Globus pallidus (tissue), 1 donor: Measurements from ENCODE around the gene G6PD.
A peak's percentile ranks its signal among the peaks of the same experiment; 100 is the strongest.
"Not testable (repeated sequence)": the region's sequence is repeated elsewhere in the genome, so short reads cannot be mapped to it uniquely, and the experiment has no call there.

Experiments used
- DNase-seq: peaks from one replicate; pipeline ENCODE4 v3.0.0-alpha.2; 2015; ENCODE audit warnings: low spot score

The G6PD gene

DNA sequence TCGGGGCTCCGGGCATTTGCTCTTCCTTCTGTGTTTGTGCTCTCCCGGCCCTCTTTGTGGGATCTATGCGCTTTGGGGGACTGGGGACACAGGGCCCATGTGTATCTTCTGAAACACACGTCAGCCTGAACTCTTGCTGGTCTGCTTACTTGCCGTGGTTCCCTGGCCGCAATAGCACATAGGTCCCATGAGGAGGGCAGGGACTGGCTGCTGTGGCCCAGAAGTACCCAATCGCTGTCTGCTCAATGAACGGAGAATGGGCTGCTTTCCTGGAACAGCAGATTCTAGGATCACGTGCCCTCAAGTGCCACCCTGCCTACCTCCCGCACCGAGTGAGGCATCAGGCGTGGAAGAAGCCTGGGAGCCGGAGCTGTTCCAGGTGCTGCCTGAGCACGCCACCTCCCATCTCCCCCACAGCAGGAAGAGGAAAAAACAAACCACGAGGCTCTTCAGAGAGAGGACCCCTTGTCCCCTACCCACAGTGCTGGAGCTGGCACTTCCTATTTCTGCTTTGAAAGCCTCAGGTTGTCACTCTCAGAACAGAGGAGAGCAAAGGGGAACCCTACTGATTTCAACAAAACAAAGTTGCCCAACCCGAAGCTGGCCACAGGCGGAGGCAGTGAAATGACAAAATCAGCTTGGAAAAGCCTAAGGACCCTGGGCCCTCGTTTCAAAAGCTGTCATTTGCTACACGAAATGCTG is 3.8 kb downstream of the G6PD start:
- DNase-seq = no peak

DNA sequence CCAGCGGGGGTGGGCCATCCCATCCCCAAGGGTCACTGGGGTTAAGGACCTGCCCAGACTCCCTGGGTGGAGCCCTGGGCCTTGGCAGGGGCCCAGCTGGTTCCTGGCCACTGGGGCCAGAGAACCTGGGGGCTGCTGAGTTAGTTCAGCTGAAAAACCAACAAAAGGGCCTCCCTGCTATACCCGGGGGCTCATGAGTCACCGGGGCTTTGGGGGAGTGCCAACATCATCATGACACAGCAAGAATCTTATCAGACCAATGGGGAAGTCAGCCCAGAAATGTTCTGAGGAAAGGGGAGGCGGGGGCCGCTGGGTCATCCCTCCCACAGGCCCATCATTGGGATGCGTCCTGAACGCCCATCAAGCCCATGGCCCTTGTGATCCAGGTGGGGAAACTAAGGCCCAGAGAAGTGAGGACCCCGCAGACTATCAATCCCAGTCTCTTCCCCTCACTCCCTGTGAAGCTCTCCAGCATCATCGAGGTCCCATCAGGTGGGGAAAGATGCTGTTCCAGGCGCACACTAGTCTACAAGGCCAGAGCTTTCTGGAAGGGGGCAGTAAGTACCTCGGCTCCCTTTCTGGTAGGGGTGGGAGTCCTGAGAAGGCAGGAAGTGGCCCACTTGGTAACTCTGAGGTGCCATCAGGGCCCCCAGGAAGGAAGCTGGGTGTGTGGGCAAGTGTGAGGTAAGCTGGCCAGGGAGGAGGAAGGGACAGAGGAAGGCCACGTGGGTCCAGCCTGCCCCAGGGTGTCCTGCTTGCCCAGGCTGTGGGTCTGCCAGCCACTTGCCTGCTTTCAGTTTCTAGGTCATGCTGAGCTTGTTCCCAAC is 4.5 kb downstream of the G6PD start:
- DNase-seq = peak; percentile 38

DNA sequence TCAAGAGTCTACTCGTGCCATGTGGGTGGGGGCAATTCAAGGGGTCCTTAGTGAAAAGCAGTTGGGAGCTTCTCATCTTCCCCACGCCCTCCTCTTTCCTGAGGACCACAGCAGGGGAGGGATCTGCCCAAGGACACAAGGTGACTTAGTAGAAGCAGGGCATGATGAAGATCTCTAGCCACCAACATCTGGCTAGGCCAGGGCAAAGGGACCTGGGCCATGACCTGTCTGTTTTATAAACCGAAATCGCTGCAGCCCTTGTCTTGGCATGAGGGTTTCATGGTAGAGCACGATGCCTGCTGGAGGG is 5.1 kb downstream of the G6PD start:
- no peak for DNase-seq

DNA sequence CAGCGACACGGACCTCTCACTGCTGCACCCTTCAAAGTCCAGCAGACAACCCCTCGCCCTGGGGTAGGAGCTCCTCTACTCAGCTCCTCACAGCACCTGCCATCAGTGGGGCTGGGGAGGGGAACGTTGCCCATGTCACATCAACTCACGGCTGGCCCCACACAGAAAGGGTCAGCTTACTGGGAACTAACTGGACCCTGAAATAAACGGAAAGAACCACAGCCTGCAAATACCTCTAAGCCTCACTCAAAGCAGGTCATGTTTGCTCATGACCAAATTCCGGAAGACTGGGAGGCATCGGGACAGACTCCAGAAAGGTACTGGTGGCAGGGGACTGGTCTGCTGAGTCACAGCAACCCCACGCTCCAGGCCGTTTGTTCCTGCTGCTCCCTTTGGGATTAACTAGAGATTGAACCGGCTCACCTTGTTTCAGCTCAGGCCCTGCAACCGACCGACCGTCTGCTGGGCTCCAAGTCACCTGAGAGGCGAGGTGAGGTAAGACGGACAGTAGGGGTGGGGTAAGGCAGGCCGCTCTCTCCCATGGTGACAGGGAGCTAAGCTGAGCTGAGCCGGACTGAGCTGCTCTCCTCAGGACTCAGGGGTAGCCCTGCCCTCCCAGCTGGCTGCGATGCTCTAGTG is 5.6 kb downstream of the G6PD start:
- no peak for DNase-seq

DNA sequence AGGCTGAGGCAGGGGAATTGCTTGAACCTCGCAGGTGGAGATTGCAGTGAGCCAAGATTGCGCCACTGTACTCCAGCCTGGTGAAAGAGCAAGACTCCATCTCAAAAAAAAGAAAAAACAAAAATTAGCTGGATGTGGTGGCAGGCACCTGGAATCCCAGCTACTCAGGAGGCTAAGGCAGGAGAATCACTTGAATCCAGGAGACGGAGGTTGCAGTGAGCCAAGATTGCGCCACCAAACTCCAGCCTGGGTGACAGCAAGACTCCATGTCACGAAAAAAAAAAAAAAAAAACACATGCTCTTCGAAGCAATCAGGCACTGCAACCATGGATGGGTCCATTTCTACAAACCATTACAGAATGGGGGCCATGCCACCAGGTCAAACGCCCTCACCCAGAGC is 6.3 kb downstream of the G6PD start:
- DNase-seq = not testable (repeated sequence)

DNA sequence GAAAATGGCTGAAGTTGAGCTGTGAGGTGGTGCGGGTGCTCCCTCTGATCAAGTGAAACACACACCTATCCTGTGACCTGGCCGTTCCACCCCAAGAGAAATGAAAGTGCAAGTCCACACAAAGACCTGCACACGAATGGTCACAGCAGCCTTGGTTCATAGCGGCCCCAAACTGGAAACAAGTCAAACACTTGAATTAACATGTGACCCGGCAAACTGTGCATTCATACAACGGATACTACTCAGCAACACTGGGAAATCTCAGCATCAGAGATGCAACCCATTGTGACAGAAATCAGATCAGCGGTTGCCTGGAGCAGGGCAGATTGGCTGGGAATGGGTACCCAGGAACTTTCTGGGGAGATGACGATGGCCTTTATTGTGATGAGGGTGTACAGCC is 7.6 kb downstream of the G6PD start:
- DNase-seq = peak; percentile 50

DNA sequence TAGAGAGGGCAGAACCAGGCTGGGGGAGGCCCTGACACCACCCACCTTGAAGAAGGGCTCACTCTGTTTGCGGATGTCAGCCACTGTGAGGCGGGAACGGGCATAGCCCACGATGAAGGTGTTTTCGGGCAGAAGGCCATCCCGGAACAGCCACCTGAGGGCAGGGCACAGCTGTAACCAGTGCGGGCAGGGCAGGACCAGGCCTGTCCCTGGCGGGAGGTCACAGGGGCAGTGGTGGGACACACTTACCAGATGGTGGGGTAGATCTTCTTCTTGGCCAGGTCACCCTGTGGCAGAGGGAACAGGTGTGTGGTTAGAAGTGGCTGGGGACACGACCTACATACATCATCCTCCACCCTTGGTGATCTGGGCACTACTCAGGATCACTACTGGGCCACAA is 10.8 kb downstream of the G6PD start:
- no peak for DNase-seq

DNA sequence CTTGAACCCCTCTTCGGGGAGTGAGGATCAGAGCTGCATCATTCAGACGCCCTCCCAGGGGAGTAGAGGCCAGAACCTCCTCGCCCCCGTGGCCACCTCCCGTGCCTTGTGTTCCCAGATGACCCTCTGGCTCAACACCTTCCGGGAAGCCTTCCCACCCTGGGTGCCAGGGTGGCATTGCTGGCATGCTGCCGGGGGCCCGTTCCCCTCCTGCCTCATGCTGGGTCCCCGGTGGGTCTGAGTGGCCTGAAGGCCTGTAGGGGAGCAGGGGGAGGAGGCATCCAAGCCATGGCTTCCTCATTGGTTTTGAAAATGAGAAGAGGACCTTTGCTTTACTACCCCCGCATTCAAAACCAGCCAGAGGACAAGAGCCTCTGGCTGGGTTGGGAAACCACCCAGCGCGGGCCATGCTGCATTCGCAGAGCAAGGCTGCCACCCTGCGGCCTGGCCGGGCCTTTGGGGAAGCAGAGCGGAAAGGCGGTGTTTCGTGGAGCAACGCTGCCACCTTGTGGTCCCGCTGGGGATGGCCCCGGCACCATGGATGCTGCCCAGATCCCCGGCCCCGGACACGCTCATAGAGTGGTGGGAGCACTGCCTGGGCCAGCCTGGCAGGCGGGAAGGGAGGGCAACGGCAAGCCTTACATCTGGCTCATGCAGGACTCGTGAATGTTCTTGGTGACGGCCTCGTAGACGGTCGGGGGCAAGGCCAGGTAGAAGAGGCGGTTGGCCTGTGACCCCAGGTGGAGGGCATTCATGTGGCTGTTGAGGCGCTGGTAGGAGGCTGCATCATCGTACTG is 11.9 kb downstream of the G6PD start:
- peak; percentile 78 for DNase-seq

DNA sequence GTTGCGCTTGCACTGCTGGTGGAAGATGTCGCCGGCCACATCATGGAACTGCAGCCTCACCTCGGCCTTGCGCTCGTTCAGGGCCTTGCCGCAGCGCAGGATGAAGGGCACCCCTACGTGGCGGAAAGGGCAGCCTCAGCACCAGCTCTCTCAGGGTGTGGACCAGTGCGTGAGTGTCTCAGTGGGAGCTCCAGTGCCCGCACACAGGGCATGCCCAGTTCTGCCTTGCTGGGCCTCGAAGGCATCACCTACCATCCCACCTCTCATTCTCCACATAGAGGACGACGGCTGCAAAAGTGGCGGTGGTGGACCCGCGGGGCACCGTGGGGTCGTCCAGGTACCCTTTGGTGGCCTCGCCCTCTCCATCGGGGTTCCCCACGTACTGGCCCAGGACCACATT is 14.0 kb downstream of the G6PD start:
- no peak for DNase-seq

DNA sequence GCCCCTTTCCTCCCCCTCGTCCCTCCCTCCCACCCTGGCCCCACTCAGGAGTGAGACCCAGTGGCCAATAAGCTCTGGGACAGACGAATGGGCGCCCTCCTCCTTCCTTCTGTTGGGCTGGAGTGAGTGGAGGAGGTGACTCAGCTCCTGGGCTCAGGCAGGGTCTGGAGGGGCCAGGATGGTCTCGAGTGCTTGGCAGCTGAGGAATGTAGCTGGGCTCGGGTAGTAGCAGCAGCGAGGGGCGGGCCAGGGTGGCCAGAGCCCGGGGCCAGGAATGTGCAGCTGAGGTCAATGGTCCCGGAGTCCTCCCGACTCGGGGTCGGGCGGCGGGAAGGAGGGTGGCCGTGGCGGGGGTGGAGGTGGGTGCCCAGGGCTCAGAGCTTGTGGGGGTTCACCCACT is 15.0 kb downstream of the G6PD start:
- DNase-seq = no peak

DNA sequence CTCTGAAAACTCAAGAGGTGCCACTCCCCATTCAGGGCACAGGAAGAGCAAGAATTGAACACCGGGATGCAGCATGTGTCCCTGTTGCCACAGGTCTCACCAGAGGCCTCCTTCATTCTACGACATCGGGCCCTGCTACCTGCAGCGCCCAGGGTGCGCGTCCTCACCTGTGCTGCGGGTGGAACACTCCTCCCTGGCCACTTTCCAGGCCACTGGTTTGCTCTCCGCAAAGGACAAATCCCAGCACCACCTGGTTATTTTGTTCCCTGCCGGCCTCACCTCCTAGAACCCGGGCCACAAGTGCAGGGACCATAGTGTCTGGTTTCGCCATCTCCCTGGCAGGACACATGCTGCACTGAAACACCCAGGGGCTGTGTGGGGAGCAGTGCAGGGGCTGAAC is 16.4 kb downstream of the G6PD start:
- DNase-seq = no peak

DNA sequence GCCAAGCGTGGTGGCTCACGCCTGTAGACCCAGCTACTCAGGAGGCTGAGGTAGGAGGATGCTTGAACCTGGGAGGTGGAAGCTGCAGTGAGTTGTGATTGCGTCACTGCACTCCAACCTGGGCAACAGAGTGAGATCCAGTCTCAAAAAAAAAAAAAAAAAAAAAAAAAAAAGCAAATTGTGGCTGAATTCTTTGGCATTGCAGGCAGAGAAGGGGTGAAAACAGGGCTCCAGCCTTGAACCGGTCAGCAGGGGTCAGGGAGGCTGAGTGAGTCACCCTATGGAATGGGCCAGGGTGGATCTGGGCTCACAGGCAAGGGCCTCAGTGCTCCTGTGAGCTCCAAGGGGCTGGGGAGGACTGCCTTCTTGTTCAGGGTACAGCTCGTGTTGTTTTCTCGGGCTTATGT is 17.4 kb downstream of the G6PD start:
- DNase-seq = no peak

DNA sequence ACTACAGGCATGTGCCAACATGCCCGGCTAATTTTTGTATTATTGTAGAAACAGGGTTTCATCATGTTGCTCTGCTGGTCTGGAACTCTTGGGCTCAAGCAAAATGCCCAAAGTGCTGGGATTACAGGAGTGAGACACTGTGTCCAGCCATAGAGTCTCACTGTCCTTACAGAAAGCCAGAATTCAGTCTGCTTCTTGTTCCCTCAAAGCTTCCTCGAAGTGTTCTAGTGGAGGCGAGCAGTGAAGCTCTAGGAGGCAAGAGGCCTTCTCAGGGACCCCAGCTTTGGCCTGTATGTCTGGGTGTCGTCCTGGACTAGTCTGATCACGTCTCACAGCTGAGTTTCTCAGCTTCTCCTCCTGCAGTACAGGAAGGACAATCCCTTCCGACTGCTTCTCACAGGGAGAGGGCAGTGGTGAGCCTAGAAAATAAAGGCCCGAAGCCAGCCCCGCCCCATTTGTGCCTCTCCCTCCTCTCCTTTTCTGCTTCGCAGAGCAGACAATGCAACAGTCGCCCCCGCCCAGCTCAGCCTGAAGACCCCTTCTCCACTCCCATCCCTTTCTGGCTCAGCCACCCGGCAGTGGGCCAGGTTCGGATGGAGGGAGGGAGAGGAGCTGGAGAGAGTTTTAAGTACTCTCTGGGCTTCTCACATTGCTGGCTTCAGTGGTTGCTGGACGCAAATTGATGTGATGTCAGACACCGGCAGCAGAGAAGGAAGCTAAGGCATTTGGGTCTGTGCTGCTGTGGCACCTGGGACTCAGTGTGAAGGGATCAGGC is 19.6 kb downstream of the G6PD start:
- peak; percentile 83 for DNase-seq

DNA sequence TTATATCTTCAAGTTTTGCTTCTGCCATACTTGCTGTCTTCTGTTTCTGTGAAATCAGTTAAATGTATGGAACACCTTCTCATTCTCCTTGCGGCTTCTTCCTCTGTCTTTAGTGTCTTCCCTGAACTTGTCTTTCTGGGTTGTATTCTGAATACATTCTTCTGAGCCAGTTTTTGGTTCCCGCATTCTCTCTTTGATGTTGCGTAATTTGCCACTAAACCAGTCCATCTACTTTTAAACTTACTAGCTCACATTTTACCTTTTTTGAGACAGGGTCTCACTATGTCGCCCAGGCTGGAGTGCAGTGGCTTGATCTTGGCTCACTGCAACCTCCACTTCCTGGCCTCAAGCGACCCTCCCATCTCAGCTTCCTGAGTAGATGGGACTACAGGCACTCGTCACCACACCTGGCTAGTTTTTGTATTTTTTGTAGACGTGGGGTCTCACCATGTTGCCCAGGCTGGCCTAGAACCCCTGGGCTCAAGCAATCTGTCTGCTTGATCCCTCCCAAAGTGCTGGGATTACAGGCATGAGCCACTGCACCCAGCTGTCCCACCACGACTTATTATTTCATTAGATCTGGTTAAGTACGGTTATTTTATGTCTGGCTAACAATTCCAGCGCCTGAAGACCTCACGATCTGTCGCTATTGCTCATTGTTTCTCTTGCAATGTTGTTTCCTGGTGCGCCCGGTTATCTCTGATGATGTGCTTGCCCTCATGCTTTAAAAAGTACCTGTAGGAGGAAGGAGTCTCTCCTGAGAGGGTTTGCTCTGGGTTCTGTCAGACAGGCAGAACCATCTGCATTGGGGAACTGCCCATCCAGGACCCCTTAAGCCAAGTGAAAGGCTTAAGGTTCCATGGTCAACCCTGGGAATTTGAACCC is 20.8 kb downstream of the G6PD start:
- DNase-seq = no peak

DNA sequence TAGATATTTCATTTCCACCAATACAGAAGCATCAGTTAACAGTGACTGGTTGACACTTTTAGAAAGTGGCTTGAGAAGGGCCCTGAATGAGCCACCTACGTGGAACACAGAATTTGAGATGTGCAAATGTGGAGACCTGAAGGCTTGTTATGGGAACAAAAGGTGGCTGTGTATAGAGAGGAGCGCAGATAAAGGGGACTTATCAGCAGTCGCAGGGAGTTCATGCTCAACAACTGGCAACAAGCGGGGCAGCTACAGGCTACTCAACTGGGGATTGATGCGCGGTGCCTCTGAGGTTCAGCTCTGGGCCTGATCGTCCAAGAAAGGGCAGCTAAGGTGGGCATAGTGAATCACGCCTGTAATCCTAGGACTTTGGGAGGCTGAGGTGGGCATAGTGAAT is 27.3 kb downstream of the G6PD start:
- no peak for DNase-seq

DNA sequence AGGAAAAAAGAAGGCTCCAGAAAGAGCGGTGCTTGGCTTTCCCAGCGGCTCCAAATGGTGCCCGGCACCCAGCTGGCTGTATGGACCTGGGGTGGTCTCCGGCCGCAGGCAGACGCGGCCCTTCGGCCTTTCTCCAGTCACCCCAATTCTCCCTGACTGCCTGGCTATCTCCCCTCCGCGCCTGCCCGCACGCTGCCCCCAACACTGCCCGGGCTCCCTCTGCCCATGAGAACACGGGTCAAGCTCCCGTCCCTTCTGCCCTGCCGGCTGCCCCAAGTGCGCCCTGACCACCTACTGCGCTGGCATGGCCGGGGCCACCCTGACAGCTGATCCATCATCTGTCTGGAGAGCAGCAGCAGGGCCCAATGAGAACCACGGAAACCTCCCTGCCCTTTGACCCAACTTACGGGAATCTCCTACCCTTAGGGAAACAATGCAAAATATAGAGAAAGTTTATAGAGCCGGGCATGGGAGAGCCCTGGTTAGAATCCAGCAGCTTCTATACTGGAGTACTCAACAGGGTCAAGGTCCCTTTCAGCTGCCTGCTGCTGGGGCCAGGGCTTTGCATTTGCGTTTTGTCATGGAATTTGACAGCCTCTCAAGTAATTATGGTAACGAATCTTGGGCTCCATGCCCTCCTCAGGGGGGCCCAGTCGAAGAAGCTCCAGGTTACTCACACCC is 29.4 kb downstream of the G6PD start:
- no peak for DNase-seq

DNA sequence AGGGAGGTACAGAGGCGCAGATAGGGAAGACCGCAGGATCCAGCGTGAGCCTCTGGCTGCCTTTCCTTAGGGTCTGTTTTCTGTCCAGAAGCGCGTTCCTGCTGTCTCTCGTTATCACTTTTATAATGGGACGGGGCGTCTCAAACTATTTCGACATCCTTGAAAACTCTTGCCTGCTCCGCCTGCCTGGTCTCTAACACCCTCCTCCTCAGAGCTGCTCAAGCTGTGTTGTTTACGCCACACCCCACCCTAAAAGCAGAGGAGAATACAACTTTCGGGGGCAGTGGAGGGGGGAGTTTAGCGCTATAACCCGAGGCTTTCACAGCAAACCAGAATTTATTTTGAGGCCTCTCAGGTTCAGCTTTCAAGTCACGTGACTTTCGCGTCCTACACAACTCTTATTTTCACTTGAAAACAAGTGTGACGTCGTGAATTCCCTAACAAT is 30.0 kb downstream of the G6PD start:
- DNase-seq = peak; percentile 69

DNA sequence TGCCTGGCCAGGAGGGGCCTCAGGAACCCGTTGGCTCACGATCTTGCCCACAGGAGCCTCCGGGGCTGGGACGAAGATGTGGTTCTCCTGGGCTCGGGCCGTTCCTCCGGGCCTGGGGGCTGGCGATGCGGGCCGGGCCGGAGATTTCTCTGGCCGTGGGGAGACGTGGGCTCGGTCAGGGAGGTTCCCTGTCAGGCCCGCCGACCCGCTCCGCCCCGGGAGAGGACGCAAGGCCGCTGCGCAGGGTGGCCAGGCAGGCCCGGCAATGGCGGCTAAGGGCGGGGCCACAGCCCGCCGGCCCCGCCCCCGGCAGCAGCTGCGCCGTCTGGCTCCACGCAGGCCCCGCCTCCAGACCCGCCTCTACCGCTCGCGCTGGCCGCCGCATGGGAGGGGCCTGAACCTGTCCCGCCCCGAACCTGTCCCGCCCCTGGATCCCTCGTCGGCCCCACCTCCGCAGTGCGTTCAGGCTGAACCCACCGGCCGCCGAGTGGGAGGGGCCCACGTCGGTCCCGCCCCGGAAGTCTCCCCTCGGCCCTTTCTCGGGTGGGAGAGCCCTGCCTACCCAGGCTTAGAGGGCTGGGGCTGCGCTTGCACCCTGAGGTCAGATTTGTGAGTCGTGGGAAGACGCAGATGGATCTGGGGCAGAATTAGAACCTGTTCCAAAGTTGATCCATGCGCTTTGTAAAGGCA is 30.5 kb downstream of the G6PD start, which contains the start of gene FAM3A:
Gene FAM3A, minus strand, starts transcription at position 267 of the 690 bp plus-strand sequence. CDS start 460 bp downstream, outside the sequence.
- peak; percentile 92 for DNase-seq
